Measurements from ENCODE around the gene NECAB3. TPM values are rescaled to one million over a fixed set of nuclear protein-coding genes. Genes with fewer than 3 reads are reported as not detected.
A peak's percentile ranks its signal among the peaks of the same experiment; 100 is the strongest.
"Not testable (repeated sequence)": the region's sequence is repeated elsewhere in the genome, so short reads cannot be mapped to it uniquely, and the experiment has no call there.

NECAB3 gene
- total and polyA plus RNA-seq, 2 donors: 6.5 to 20.3 TPM

DNA sequence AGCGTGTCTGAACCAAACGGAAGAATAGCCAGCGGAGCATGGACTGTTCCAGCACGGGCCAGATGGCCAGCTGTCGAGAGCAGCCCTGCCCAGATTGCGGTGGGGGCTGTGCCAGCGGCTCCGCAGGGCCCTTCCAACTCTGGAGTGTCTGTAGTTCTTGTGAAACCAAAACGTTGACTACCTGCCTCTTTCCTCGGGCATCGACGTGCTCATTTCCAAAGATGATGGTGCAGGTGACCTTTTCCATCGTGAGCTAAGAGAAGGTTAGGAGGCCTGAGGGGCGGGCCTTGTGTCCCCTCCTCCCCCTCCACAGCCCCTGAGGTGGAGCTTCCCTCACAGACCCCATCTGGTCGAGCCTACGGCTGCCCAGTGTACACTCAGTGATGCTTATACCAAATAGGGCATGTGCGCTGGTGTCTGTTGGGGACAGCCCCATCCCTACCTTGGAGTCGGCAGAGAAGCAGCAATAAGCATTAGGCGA, 25.0 kb downstream of the NECAB3 start:
- Histone ChIP-seq H3K9me3 (ENCODE audit: control insufficient read depth in 2 of 2, insufficient read depth in 1 of 2, low read length in 1 of 2) (no peaks in the 10 kb centered on the region), H3K27me3 (ENCODE audit: control insufficient read depth in 2 of 2, insufficient read depth in 1 of 2, low read length in 1 of 2) (no peaks in the 10 kb centered on the region), H3K4me3 (ENCODE audit: low read length in 2 of 2) (no peak overlapping the region), H3K36me3 (ENCODE audit: control insufficient read depth in 2 of 2, insufficient read depth in 2 of 2, low read length in 1 of 2) (peaks cover 15 to 21% of the 10 kb centered on the region in 2 donors), H3K4me1 (ENCODE audit: control insufficient read depth in 2 of 2, insufficient read depth in 2 of 2, low read length in 2 of 2) (peaks cover 0 to 4% of the 10 kb centered on the region in 2 donors), H3K27ac (ENCODE audit: low read depth in 1 of 2, low read length in 1 of 2) (no peak overlapping the region)
- DNase-seq (ENCODE audit: low read depth in 6 of 9, low spot score in 9 of 9): no peak
- WGBS: 93% methylated on average over 19 of the region's 19 CpGs

DNA sequence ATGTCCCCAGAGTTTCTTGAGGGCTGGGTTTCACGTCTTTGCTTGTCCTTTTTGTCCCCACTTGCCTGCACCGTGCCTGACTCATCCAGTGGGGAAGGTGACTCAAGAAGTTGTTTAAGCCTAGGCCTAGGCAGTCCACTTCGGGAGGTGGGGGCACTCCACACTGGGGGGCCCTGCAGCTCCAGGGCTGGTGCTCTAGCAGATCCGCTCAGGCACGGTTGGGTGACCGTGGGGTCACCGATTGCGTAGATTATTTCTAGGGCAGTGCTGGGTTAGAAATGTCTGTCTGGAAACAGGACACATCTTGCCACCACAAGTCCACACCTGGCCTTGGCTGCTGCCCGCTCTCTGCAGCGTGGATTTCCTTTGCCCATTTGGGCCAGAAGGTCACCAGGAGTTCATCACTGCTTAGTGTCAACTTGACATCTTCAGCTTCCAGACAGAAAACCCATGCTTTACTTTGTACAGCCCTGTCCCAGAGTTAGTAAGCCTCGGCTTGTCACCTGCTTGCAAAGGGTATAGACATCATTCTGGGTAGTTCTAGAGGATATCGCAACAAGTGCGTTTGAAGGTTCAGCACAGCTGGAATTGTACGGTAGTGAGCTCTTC, 25.7 kb downstream of the NECAB3 start:
- Histone ChIP-seq H3K36me3 (ENCODE audit: control insufficient read depth in 2 of 2, insufficient read depth in 2 of 2, low read length in 1 of 2) (peaks cover 20 to 25% of the 10 kb centered on the region in 2 donors), H3K27me3 (ENCODE audit: control insufficient read depth in 2 of 2, insufficient read depth in 1 of 2, low read length in 1 of 2) (no peaks in the 10 kb centered on the region), H3K4me3 (ENCODE audit: low read length in 2 of 2) (no peak overlapping the region), H3K27ac (ENCODE audit: low read depth in 1 of 2, low read length in 1 of 2) (no peak overlapping the region), H3K4me1 (ENCODE audit: control insufficient read depth in 2 of 2, insufficient read depth in 2 of 2, low read length in 2 of 2) (peaks cover 0 to 4% of the 10 kb centered on the region in 2 donors), H3K9me3 (ENCODE audit: control insufficient read depth in 2 of 2, insufficient read depth in 1 of 2, low read length in 1 of 2) (no peaks in the 10 kb centered on the region)
- WGBS: 97% methylated on average over 14 of the region's 14 CpGs
- no peak for DNase-seq (ENCODE audit: low read depth in 6 of 9, low spot score in 9 of 9)

DNA sequence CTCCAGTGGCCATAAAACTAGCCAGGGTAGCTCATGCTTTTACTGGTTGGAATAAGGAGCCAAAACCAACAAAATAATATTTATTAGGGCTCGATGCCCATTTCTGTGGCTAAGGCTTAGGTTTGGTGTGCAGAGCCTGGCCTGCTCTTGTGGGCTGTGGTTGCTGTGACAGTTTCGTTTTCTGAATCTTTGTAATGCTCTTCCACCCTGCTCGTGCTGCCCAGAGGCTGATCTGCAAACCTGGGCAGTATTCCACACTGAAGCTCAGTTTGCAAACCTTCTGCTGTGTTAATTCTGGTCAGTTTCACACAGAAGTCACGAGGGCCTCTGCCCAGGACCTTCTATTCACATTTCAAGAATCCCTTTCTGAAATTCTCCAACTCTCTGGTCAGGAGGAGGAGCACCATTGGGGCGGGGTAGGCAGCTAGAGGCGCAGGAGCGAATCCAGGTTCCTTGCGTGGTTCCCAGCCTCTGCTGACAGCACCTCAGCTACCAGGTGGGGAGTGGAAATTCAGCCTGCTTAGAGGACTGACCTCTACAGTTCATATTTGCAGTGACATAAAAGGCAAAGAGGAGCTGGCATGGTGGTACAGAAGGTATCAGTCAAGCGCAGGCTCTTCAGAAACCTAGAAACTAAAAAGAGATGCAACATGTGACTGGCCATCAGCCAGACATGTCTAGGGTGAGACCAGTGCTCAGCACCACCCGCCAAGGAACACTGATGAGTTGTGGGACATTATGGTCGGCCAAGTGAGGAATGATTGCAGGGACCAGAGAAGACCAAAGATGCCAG, 26.4 kb downstream of the NECAB3 start:
- Histone ChIP-seq H3K4me1 (ENCODE audit: control insufficient read depth in 2 of 2, insufficient read depth in 2 of 2, low read length in 2 of 2) (peaks cover 0 to 4% of the 10 kb centered on the region in 2 donors), H3K4me3 (ENCODE audit: low read length in 2 of 2) (no peak overlapping the region), H3K9me3 (ENCODE audit: control insufficient read depth in 2 of 2, insufficient read depth in 1 of 2, low read length in 1 of 2) (no peaks in the 10 kb centered on the region), H3K27me3 (ENCODE audit: control insufficient read depth in 2 of 2, insufficient read depth in 1 of 2, low read length in 1 of 2) (no peaks in the 10 kb centered on the region), H3K36me3 (ENCODE audit: control insufficient read depth in 2 of 2, insufficient read depth in 2 of 2, low read length in 1 of 2) (peaks cover 25% of the 10 kb centered on the region in 2 donors), H3K27ac (ENCODE audit: low read depth in 1 of 2, low read length in 1 of 2) (peak overlapping the region in 1 of 2 donors; percentile 8)
- no peak for DNase-seq (ENCODE audit: low read depth in 6 of 9, low spot score in 9 of 9)
- WGBS: 92% methylated on average over 11 of the region's 11 CpGs

DNA sequence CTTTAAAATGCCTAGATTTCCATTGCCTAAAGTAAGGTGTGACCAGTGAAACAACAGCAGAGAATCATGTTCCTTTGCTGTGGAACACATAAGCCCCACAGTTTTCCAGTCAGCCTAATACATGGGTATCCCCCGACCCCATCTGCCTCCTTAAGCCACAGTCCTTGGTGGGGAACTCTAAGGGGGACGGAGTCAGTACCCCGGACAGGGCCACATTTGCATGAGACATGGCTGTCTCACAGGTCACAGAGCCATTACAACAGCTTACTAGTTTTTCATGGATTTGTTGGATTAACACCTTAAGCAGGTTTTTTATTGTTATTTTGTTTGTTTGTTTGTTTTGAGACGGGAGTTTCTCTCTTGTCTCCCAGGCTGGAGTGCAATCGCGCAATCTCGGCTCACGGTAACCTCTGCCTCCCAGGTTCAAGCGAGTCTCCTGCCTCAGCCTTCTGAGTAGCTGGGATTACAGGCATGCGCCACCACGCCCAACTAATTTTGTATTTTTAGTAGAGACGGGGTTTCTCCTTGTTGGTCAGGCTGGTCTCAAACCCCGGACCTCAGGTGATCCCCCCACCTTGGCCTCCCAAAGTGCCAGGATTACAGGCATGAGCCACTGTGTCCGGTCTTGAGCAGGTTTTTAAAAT, 27.1 kb downstream of the NECAB3 start:
- not testable (repeated sequence) for H3K4me3 ChIP-seq (ENCODE audit: low read length in 2 of 2); H3K9me3 ChIP-seq (ENCODE audit: control insufficient read depth in 2 of 2, insufficient read depth in 1 of 2, low read length in 1 of 2); DNase-seq (ENCODE audit: low read depth in 6 of 9, low spot score in 9 of 9); H3K27me3 ChIP-seq (ENCODE audit: control insufficient read depth in 2 of 2, insufficient read depth in 1 of 2, low read length in 1 of 2); H3K27ac ChIP-seq (ENCODE audit: low read depth in 1 of 2, low read length in 1 of 2); H3K4me1 ChIP-seq (ENCODE audit: control insufficient read depth in 2 of 2, insufficient read depth in 2 of 2, low read length in 2 of 2)
- WGBS: 97% methylated on average over 14 of the region's 14 CpGs
- H3K36me3 ChIP-seq (ENCODE audit: control insufficient read depth in 2 of 2, insufficient read depth in 2 of 2, low read length in 1 of 2): peaks cover 25 to 28% of the 10 kb centered on the region in 2 donors

DNA sequence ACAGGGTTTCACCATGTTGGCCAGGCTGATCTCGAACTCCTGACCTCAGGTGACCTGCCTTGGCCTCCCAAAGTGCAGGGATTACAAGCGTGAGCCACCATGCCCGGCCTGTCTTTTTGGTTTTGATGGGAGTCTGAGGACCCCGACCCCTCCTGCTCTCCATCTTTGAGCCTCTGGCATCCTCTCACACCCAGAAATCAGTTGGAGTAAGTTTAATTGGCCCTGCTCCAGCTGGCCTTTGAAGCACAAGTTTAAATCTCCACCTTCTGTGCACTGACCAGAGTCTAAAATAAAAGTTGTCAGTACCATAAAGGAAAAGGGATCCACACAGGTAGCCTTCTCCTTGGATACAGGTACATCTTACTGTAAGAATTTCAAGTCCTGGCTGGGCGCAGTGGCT, 28.0 kb downstream of the NECAB3 start:
- H3K4me3 ChIP-seq (ENCODE audit: low read length in 2 of 2): no peak overlapping the region
- 99% methylated on average over 5 of the region's 5 CpGs for WGBS
- H3K27me3 ChIP-seq (ENCODE audit: control insufficient read depth in 2 of 2, insufficient read depth in 1 of 2, low read length in 1 of 2): no peaks in the 10 kb centered on the region
- H3K9me3 ChIP-seq (ENCODE audit: control insufficient read depth in 2 of 2, insufficient read depth in 1 of 2, low read length in 1 of 2): no peaks in the 10 kb centered on the region
- DNase-seq (ENCODE audit: low read depth in 6 of 9, low spot score in 9 of 9): no peak
- H3K4me1 ChIP-seq (ENCODE audit: control insufficient read depth in 2 of 2, insufficient read depth in 2 of 2, low read length in 2 of 2): peaks cover 0 to 4% of the 10 kb centered on the region in 2 donors
- H3K36me3 ChIP-seq (ENCODE audit: control insufficient read depth in 2 of 2, insufficient read depth in 2 of 2, low read length in 1 of 2): peaks cover 28 to 30% of the 10 kb centered on the region in 2 donors
- no peak overlapping the region for H3K27ac ChIP-seq (ENCODE audit: low read depth in 1 of 2, low read length in 1 of 2)

DNA sequence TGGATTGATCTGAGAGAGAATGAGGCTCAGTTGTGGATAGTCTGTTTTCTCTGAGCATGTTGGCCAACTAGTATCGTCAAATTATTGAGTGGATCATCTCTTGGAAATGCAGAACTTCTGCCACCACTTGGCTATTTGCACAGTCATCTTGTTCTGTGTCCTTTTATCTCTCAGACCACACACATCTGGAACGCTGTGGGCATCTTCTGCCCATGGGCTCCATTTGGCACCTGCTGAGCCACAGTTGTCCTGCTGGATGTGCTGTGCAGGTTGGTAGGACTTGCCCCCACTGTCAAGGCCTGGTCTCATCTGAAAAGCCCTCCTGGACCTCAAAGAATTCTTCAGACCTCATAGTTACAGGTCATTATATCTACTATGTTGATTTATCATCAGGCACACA, 28.8 kb downstream of the NECAB3 start:
- Histone ChIP-seq H3K27me3 (ENCODE audit: control insufficient read depth in 2 of 2, insufficient read depth in 1 of 2, low read length in 1 of 2) (no peaks in the 10 kb centered on the region), H3K27ac (ENCODE audit: low read depth in 1 of 2, low read length in 1 of 2) (no peak overlapping the region), H3K4me3 (ENCODE audit: low read length in 2 of 2) (no peak overlapping the region), H3K4me1 (ENCODE audit: control insufficient read depth in 2 of 2, insufficient read depth in 2 of 2, low read length in 2 of 2) (peaks cover 0 to 4% of the 10 kb centered on the region in 2 donors), H3K36me3 (ENCODE audit: control insufficient read depth in 2 of 2, insufficient read depth in 2 of 2, low read length in 1 of 2) (peaks cover 34 to 35% of the 10 kb centered on the region in 2 donors), H3K9me3 (ENCODE audit: control insufficient read depth in 2 of 2, insufficient read depth in 1 of 2, low read length in 1 of 2) (no peaks in the 10 kb centered on the region)
- over 99% methylated on average over 2 of the region's 2 CpGs for WGBS
- no peak for DNase-seq (ENCODE audit: low read depth in 6 of 9, low spot score in 9 of 9)

DNA sequence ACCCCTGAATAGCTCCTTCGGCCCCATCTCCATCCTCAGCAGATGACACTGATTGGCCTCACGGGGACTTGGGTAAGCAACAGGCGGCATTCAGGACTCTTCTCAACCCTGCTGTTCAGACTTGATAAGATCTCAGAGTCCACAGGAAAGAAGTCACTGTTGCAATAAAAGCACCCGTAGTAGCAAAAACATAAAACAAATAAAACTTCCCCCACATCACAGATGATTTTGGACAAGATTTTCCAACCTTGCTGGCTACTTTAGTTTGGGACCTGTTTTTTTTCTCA, 29.2 kb downstream of the NECAB3 start:
- H3K36me3 ChIP-seq (ENCODE audit: control insufficient read depth in 2 of 2, insufficient read depth in 2 of 2, low read length in 1 of 2): peaks cover 38 to 39% of the 10 kb centered on the region in 2 donors
- H3K27ac ChIP-seq (ENCODE audit: low read depth in 1 of 2, low read length in 1 of 2): no peak overlapping the region
- no peaks in the 10 kb centered on the region for H3K9me3 ChIP-seq (ENCODE audit: control insufficient read depth in 2 of 2, insufficient read depth in 1 of 2, low read length in 1 of 2)
- no peaks in the 10 kb centered on the region for H3K27me3 ChIP-seq (ENCODE audit: control insufficient read depth in 2 of 2, insufficient read depth in 1 of 2, low read length in 1 of 2)
- peaks cover 0 to 4% of the 10 kb centered on the region in 2 donors for H3K4me1 ChIP-seq (ENCODE audit: control insufficient read depth in 2 of 2, insufficient read depth in 2 of 2, low read length in 2 of 2)
- no peak for DNase-seq (ENCODE audit: low read depth in 6 of 9, low spot score in 9 of 9)
- H3K4me3 ChIP-seq (ENCODE audit: low read length in 2 of 2): no peak overlapping the region
- WGBS: 92% methylated on average over 4 of the region's 4 CpGs

DNA sequence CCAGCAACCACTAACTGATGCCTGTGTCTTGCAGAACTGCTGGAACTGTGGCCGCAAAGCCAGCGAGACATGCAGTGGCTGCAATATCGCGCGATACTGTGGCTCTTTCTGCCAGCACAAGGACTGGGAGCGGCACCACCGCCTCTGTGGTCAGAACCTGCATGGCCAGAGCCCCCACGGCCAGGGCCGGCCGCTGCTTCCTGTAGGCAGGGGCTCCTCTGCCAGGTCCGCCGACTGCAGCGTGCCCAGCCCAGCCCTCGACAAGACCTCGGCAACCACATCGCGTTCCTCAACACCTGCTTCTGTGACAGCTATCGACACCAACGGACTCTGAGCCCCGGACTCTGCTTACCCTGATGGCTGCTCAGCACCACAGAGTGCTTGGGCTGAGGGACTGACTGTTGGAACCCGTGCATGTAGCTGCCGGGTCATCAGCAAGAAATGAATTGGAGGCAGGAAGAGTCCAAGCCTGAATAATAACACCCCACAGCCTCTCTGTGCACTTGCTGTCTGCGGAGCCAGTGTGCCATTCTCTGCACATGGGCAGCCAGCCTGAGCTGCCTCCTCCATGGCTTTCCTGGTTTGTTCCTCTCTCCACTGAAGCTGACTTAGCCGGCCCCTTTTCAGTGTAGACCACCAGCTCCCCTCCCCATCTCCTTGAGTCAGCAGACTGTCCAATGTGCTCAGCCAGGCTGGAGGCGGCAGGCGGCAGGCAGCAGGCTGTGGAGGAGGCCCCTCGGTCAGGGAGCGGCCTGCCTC, 29.7 kb downstream of the NECAB3 start:
- Histone ChIP-seq H3K27ac (ENCODE audit: low read depth in 1 of 2, low read length in 1 of 2) (no peak overlapping the region), H3K9me3 (ENCODE audit: control insufficient read depth in 2 of 2, insufficient read depth in 1 of 2, low read length in 1 of 2) (no peaks in the 10 kb centered on the region), H3K4me1 (ENCODE audit: control insufficient read depth in 2 of 2, insufficient read depth in 2 of 2, low read length in 2 of 2) (peaks cover 0 to 3% of the 10 kb centered on the region in 2 donors), H3K4me3 (ENCODE audit: low read length in 2 of 2) (no peak overlapping the region), H3K36me3 (ENCODE audit: control insufficient read depth in 2 of 2, insufficient read depth in 2 of 2, low read length in 1 of 2) (peaks cover 43 to 44% of the 10 kb centered on the region in 2 donors), H3K27me3 (ENCODE audit: control insufficient read depth in 2 of 2, insufficient read depth in 1 of 2, low read length in 1 of 2) (no peaks in the 10 kb centered on the region)
- 96% methylated on average over 28 of the region's 28 CpGs for WGBS
- no peak for DNase-seq (ENCODE audit: low read depth in 6 of 9, low spot score in 9 of 9)
